ENCODE data around the gene RSAD1.
A peak's percentile ranks its signal among the peaks of the same experiment; 100 is the strongest.

RSAD1 gene

GRCh38 chr17:50519141-50519834, 40.6 kb downstream of the RSAD1 start:
- no peak for DNase-seq (ENCODE audit: low spot score)

- no peak for DNase-seq (ENCODE audit: low spot score)
Observed at GRCh38 chr17:50520483-50520882, 41.8 kb downstream of the RSAD1 start.

GRCh38 chr17:50521514-50521913, 42.9 kb downstream of the RSAD1 start:
- DNase-seq (ENCODE audit: low spot score), result no peak

GRCh38 chr17:50522766-50523165, 44.1 kb downstream of the RSAD1 start:
- DNase-seq (ENCODE audit: low spot score), result no peak

GRCh38 chr17:50523208-50523607, 44.5 kb downstream of the RSAD1 start:
- DNase-seq (ENCODE audit: low spot score), result no peak

GRCh38 chr17:50524838-50525237, 46.2 kb downstream of the RSAD1 start:
- no peak for DNase-seq (ENCODE audit: low spot score)

- no peak for DNase-seq (ENCODE audit: low spot score)
Observed at GRCh38 chr17:50527155-50527762, 48.6 kb downstream of the RSAD1 start.

- DNase-seq (ENCODE audit: low spot score), result no peak
Observed at GRCh38 chr17:50527949-50528474, 49.4 kb downstream of the RSAD1 start.

GRCh38 chr17:50529849-50530248, 51.2 kb downstream of the RSAD1 start:
- no peak for DNase-seq (ENCODE audit: low spot score)

- DNase-seq (ENCODE audit: low spot score), result no peak
Observed at GRCh38 chr17:50531428-50532025, 52.9 kb downstream of the RSAD1 start.

- DNase-seq (ENCODE audit: low spot score), result no peak
Observed at GRCh38 chr17:50532452-50533024, 53.9 kb downstream of the RSAD1 start, which contains the start of gene EPN3. EPN3 (plus strand) TSS chr17:50532735; CDS start chr17:50536557, 3,822 bp downstream.

- no peak for DNase-seq (ENCODE audit: low spot score)
Observed at GRCh38 chr17:50533185-50533584, 54.5 kb downstream of the RSAD1 start.

- peak; percentile 59 for DNase-seq (ENCODE audit: low spot score)
Observed at GRCh38 chr17:50533720-50534148, 55.1 kb downstream of the RSAD1 start.

GRCh38 chr17:50534222-50534978, 55.7 kb downstream of the RSAD1 start:
- DNase-seq (ENCODE audit: low spot score), result no peak

- no peak for DNase-seq (ENCODE audit: low spot score)
Observed at GRCh38 chr17:50534979-50535326, 56.3 kb downstream of the RSAD1 start.

- no peak for DNase-seq (ENCODE audit: low spot score)
Observed at GRCh38 chr17:50535407-50535806, 56.7 kb downstream of the RSAD1 start.
